Astrocyte (in vitro differentiated cells and primary cell): ENCODE data around the gene LRTM2.

ENCODE experiments used
- EZH2 ChIP-seq: IDR thresholded peaks from 2 replicates; pipeline ENCODE4 v1.6.1; 2012; ENCODE audit warnings: mild to moderate bottlenecking, low read length, inconsistent platforms; ENCODE audit not compliant: insufficient read depth
- TF ChIP-seq, protein P1 (sequence below): IDR thresholded peaks from 2 replicates; pipeline ENCODE4 v1.5.1; 2011; ENCODE audit warnings: low read depth, mild to moderate bottlenecking, inconsistent platforms, low read length, moderate library complexity; ENCODE audit not compliant: insufficient read depth

DNA sequence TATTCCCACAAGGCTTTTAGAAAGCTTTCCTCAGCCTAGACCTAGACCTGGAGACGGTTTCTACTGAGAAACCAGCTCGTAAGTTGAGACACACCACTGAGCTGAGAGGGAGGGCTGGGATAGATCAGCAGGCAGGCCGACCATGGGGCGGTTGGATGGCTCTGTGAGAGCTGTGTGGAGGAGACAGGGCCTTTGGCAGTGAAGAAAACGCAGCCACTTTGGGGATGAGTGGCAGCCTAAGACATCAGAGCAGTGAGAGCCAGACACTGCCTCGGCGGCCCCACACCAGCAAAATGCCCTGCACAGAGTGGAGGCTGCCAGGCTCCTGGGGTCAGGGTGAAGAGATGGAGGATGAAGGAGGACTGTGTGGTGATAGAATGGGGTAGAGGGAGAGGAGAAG is 52.1 kb downstream of the LRTM2 start:
- TF ChIP-seq, protein P1, sequence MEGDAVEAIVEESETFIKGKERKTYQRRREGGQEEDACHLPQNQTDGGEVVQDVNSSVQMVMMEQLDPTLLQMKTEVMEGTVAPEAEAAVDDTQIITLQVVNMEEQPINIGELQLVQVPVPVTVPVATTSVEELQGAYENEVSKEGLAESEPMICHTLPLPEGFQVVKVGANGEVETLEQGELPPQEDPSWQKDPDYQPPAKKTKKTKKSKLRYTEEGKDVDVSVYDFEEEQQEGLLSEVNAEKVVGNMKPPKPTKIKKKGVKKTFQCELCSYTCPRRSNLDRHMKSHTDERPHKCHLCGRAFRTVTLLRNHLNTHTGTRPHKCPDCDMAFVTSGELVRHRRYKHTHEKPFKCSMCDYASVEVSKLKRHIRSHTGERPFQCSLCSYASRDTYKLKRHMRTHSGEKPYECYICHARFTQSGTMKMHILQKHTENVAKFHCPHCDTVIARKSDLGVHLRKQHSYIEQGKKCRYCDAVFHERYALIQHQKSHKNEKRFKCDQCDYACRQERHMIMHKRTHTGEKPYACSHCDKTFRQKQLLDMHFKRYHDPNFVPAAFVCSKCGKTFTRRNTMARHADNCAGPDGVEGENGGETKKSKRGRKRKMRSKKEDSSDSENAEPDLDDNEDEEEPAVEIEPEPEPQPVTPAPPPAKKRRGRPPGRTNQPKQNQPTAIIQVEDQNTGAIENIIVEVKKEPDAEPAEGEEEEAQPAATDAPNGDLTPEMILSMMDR = no peak
- TF ChIP-seq EZH2 = no peak
